HepG2 (cell line): ENCODE measurements around the gene RSPH9. TPM values are rescaled to one million over a fixed set of nuclear protein-coding genes. Genes with fewer than 3 reads are reported as not detected.

ENCODE experiments used
- AHDC1 ChIP-seq: sonication (generic); formaldehyde crosslinking; IDR thresholded peaks from 2 replicates; pipeline ENCODE4 v1.5.1; 2020; ENCODE audit warnings: mild to moderate bottlenecking, missing genetic modification reagents, borderline replicate concordance
- ARID5B ChIP-seq: IDR thresholded peaks from 2 replicates; pipeline ENCODE4 v1.4.0; 2020; ENCODE audit warnings: mild to moderate bottlenecking, missing genetic modification reagents
- DRAP1 ChIP-seq: IDR thresholded peaks from 2 replicates; pipeline ENCODE4 v1.6.1; 2016; ENCODE audit warnings: missing genetic modification reagents, missing compliant biosample characterization
- EED ChIP-seq: sonication (generic); formaldehyde crosslinking; IDR thresholded peaks from 2 replicates; pipeline ENCODE4 v1.5.0; 2020; ENCODE audit warnings: mild to moderate bottlenecking, missing genetic modification reagents
- FIP1L1 ChIP-seq: fragments of 200-400 bp; formaldehyde crosslinking; IDR thresholded peaks from 2 replicates; pipeline ENCODE4 v1.6.1; 2018; ENCODE audit warnings: low read depth, mild to moderate bottlenecking, low read length, moderate library complexity, borderline replicate concordance; ENCODE audit not compliant: insufficient read depth
- HES4 ChIP-seq: sonication (generic); formaldehyde crosslinking; IDR thresholded peaks from 2 replicates; pipeline ENCODE4 v1.9.0; 2021; ENCODE audit warnings: mild to moderate bottlenecking, missing genetic modification reagents, borderline replicate concordance
- KAT8 ChIP-seq: IDR thresholded peaks from 2 replicates; pipeline ENCODE4 v1.6.1; 2016; ENCODE audit warnings: missing genetic modification reagents, missing compliant biosample characterization
- MBD4 ChIP-seq: IDR thresholded peaks from 2 replicates; pipeline ENCODE4 v1.6.1; 2012; ENCODE audit warnings: low read length, inconsistent platforms, borderline replicate concordance
- NFKB2 ChIP-seq: sonication (generic); formaldehyde crosslinking; IDR thresholded peaks from 2 replicates; pipeline ENCODE4 v1.4.0; 2020; ENCODE audit warnings: missing genetic modification reagents, borderline replicate concordance
- SP1 ChIP-seq, 2 experiments: fragments of 450-650 bp in 1 of 2; sonication (generic) in 1 of 2; formaldehyde crosslinking in 1 of 2; IDR thresholded peaks; 2 replicates each; pipeline versions ENCODE4 v1.4.0 to v1.6.1; 2016 to 2020; ENCODE audit warnings: missing genetic modification reagents in 1 of 2
- TOPORS ChIP-seq: sonication (generic); formaldehyde crosslinking; IDR thresholded peaks from 2 replicates; pipeline ENCODE4 v1.8.0; 2023; ENCODE audit warnings: mild to moderate bottlenecking, missing genetic modification reagents
- ZMYM3 ChIP-seq: sonication (generic); formaldehyde crosslinking; IDR thresholded peaks from 2 replicates; pipeline ENCODE4 v1.5.1; 2020; ENCODE audit warnings: mild to moderate bottlenecking, missing genetic modification reagents
- ZNF18 ChIP-seq: sonication (generic); formaldehyde crosslinking; IDR thresholded peaks from 2 replicates; pipeline ENCODE4 v1.8.0; 2022; ENCODE audit warnings: mild to moderate bottlenecking, missing genetic modification reagents; ENCODE audit not compliant: insufficient replicate concordance
- ZNF441 ChIP-seq: sonication (generic); formaldehyde crosslinking; IDR thresholded peaks from 2 replicates; pipeline ENCODE4 v1.7.0; 2021; ENCODE audit warnings: missing genetic modification reagents, borderline replicate concordance
- ZNF563 ChIP-seq: sonication (generic); formaldehyde crosslinking; IDR thresholded peaks from 2 replicates; pipeline ENCODE4 v1.8.0; 2022; ENCODE audit warnings: mild to moderate bottlenecking, moderate library complexity, missing genetic modification reagents
- ZNF670 ChIP-seq: sonication (generic); formaldehyde crosslinking; IDR thresholded peaks from 2 replicates; pipeline ENCODE4 v1.8.0; 2022; ENCODE audit warnings: mild to moderate bottlenecking, missing genetic modification reagents, borderline replicate concordance
- polyA plus RNA-seq, 8 experiments: library from polyadenylated mRNA; depleted of rRNA in 3 of 8; stranded (reverse) in 7 of 8; unstranded in 1 of 8; fragments of >200 nt; fragmentation: Illumina TruSeq in 4 of 8; extraction: Trizol in 4 of 8; gene quantifications; 2 replicates each; pipeline versions ENCODE4 v1.2.1 to v1.2.3, GENCODE V29; 2011 to 2016; ENCODE audit warnings: low read depth in 4 of 8, missing spikeins in 1 of 8, mixed read lengths in 1 of 8; ENCODE audit not compliant: insufficient read depth in 1 of 8
- total RNA-seq, 5 experiments: library from RNA; depleted of rRNA; stranded (reverse); fragments of >200 nt; fragmentation: Illumina TruSeq; extraction: Trizol; gene quantifications; 2 replicates each; pipeline ENCODE4 v1.2.3, GENCODE V29; 2016; ENCODE audit warnings: low read depth in 1 of 5

Gene RSPH9
- total and polyA plus RNA-seq, 2 of the 13 experiments (the other 11 are each of a cell fraction or from before 2014, with no cell fraction given), result 0.04 TPM; not detected in 1

GRCh38 chr6:43667245-43668150 lies 22.7 kb downstream of the RSPH9 start (continued):
- TF ChIP-seq ZNF18 (peak; percentile 89), ARID5B (CRISPR knock-in tag) (peak; percentile 50; the same call in 1 of the 2 replicates), NFKB2 (peak; percentile 69; the same call in 1 of the 2 replicates), HES4 (CRISPR knock-in tag) (no peak), FIP1L1 (peak; percentile 77; the same call in 1 of the 2 replicates), MBD4 (no peak), ZNF670 (CRISPR knock-in tag) (no peak), ZMYM3 (CRISPR knock-in tag) (peak; percentile 41; the same call in 1 of the 2 replicates), DRAP1 (CRISPR knock-in tag) (peak; percentile 64), SP1 (IDR thresholded peaks at IDR 0.05) (no peak), SP1 (CRISPR knock-in tag; IDR thresholded peaks at IDR 0.05) (peak; percentile 51), TOPORS (peak; percentile 66), EED (peak; percentile 88), ZNF441 (CRISPR knock-in tag) (0 out of 2 replicates have a peak, but pooled peaks have one; percentile 33), AHDC1 (peak; percentile 79), ZNF563 (CRISPR knock-in tag) (0 out of 2 replicates have a peak, but pooled peaks have one; percentile 15), KAT8 (CRISPR knock-in tag) (peak; percentile 30; the same call in 1 of the 2 replicates)
